ENCODE measurements around the gene CHI3L2.

The CHI3L2 gene

GRCh38 chr1:111225091-111225490 is 2.4 kb upstream of the CHI3L2 start:
- Histone ChIP-seq H3K36me3 (no peaks in the 10 kb centered on the region), H3K27me3 (ENCODE audit: insufficient read depth, low read depth, severe bottlenecking) (no peaks in the 10 kb centered on the region), H3K4me3 (ENCODE audit: low read depth, low read length) (no peak overlapping the region), H3K9me3 (ENCODE audit: severe bottlenecking) (no peaks in the 10 kb centered on the region), H3K27ac (no peak overlapping the region)
- no peak for DNase-seq
- no peak for TF ChIP-seq CTCF (IDR thresholded peaks at IDR 0.05; ENCODE audit: low read depth, low read length)

- DNase-seq, result no peak
- H3K9me3 ChIP-seq (ENCODE audit: severe bottlenecking), result no peaks in the 10 kb centered on the region
- no peak overlapping the region for H3K27ac ChIP-seq
- no peaks in the 10 kb centered on the region for H3K36me3 ChIP-seq
- no peak overlapping the region for H3K4me3 ChIP-seq (ENCODE audit: low read depth, low read length)
- no peaks in the 10 kb centered on the region for H3K27me3 ChIP-seq (ENCODE audit: insufficient read depth, low read depth, severe bottlenecking)
- TF ChIP-seq CTCF (IDR thresholded peaks at IDR 0.05; ENCODE audit: low read depth, low read length), result no peak
These were observed 1.7 kb upstream of the CHI3L2 start for GRCh38 chr1:111225717-111226400.

- Histone ChIP-seq H3K9me3 (ENCODE audit: severe bottlenecking) (no peaks in the 10 kb centered on the region), H3K27me3 (ENCODE audit: insufficient read depth, low read depth, severe bottlenecking) (no peaks in the 10 kb centered on the region), H3K27ac (no peak overlapping the region), H3K4me3 (ENCODE audit: low read depth, low read length) (no peak overlapping the region), H3K36me3 (no peaks in the 10 kb centered on the region)
- no peak for DNase-seq
- no peak for TF ChIP-seq CTCF (IDR thresholded peaks at IDR 0.05; ENCODE audit: low read depth, low read length)
These were observed 586 bp downstream of the CHI3L2 start for GRCh38 chr1:111227851-111228747.

- H3K27ac ChIP-seq, result no peak overlapping the region
- no peak for DNase-seq
These were observed 1.2 kb downstream of the CHI3L2 start for GRCh38 chr1:111228748-111229126.

GRCh38 chr1:111232134-111232533 is 4.6 kb downstream of the CHI3L2 start:
- H3K27ac ChIP-seq, result no peak overlapping the region
- H3K4me3 ChIP-seq (ENCODE audit: low read depth, low read length), result no peak overlapping the region

More at GRCh38 chr1:111228748-111229126, 1.2 kb downstream of the CHI3L2 start:
- H3K27me3 ChIP-seq (ENCODE audit: insufficient read depth, low read depth, severe bottlenecking), result no peaks in the 10 kb centered on the region
- TF ChIP-seq CTCF (IDR thresholded peaks at IDR 0.05; ENCODE audit: low read depth, low read length), result no peak
- H3K9me3 ChIP-seq (ENCODE audit: severe bottlenecking), result no peaks in the 10 kb centered on the region
- no peak overlapping the region for H3K4me3 ChIP-seq (ENCODE audit: low read depth, low read length)
- no peaks in the 10 kb centered on the region for H3K36me3 ChIP-seq

More at GRCh38 chr1:111232134-111232533, 4.6 kb downstream of the CHI3L2 start:
- Histone ChIP-seq H3K9me3 (ENCODE audit: severe bottlenecking) (no peaks in the 10 kb centered on the region), H3K36me3 (no peaks in the 10 kb centered on the region), H3K27me3 (ENCODE audit: insufficient read depth, low read depth, severe bottlenecking) (no peaks in the 10 kb centered on the region)
- no peak for TF ChIP-seq CTCF (IDR thresholded peaks at IDR 0.05; ENCODE audit: low read depth, low read length)
- DNase-seq, result no peak

Data from WERI-Rb-1 (cell line).